ENCODE results near the gene TRMT1. TPM values are rescaled to one million over a fixed set of nuclear protein-coding genes. Genes with fewer than 3 reads are reported as not detected.

TRMT1 gene
- total and polyA plus RNA-seq, 9 donors: 20.0 to 31.5 (median 26.1) TPM

DNA sequence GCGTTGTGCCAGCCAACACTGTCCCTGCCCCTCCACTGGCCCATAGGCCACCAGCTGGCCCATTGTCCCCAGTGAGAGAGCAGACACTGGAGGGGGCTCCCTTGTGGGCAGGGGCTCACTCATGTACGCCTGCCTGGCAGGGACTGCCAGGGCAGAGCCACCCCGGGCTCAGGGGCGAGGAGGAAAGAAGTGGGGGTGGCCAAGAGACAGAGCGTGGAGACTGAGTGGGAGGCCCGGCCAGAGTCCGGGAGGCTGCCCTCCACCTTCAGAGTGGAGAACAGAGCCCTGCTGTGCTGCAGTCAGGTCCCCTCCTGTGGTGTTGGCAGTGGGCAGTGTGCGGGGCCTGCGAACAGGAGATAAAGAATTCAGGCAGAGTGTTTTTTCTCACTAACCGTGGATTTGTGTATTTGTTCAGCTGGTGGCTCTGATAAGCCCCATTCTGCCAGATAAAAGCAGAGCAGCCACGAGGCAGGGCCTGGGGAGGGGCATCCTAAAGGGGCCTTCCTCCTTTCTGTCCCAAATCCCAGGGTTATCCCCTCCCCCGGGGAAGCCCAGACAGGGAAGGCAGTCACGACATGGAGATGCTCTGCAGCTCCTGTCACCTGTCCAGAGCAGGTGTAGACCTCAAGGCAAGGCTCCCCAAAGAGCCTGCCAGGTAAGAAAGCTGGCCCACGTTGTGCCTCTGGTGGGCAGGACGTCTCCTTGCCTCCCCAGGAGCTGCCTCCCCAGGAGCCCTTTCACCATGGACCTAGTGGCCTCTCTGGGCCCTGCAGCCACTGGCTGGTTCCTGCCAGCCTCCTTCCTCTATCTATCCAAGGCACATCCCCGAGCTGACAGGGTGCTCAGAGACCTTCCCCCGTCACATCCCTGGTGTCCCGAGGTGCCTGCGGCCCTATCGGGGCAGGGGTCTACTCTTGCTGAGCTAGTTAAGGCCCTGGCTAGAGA, 46.9 kb downstream of the TRMT1 start:
- peaks cover 88% of the 10 kb centered on the region for H3K4me1 ChIP-seq (ENCODE audit: control insufficient read depth, insufficient read depth, low read length)
- H3K27me3 ChIP-seq (ENCODE audit: control insufficient read depth, insufficient read depth, low read length): no peaks in the 10 kb centered on the region
- H3K4me3 ChIP-seq (ENCODE audit: low read length): no peak overlapping the region
- H3K27ac ChIP-seq (ENCODE audit: low read length): peak overlapping the region; percentile 65
- peaks cover 39% of the 10 kb centered on the region for H3K36me3 ChIP-seq (ENCODE audit: control insufficient read depth, insufficient read depth, low read length)
- no peaks in the 10 kb centered on the region for H3K9me3 ChIP-seq (replicated peaks; ENCODE audit: control insufficient read depth, low read depth, low read length)
- no peak for DNase-seq
- WGBS (ENCODE audit: insufficient coverage): 47% methylated on average over 14 of the region's 20 CpGs

DNA sequence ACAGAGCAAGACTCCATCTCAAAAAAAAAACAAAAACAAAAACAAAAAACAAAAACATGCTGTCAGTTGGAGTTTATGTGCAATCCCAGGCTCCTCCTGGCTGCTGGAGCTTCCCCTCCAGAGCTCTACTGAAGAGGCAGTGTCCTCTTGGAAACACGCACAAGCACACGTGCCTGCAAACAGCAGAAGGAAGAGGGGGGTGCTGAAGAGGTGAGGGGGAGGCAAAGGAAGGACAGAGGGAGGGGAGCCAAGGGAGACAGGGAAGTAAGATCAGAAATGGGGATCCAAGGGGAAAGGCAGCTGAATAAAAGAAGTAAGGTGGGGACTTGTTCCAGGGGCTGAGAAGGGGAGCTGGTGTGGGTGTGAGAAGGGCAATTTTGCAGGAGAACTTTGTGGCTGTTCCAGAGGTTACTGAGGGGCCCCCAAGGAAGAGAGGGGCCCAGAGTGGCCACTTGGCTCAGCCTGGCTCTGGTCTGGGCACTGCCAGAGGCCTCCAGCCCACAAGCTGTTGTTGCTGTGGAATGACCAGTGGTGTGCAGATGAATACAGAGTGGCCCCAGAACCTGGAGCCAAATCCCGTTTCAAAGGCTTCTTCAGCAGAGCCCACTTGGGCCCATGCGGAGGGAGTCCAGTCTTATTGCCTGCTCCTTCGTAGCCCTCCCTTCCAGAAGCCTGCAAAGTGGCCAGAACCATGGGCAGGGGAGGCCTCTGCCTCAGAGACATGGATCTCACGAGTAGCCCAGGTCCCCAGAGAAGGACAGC, 48.3 kb downstream of the TRMT1 start:
- Histone ChIP-seq H3K4me1 (ENCODE audit: control insufficient read depth, insufficient read depth, low read length) (peaks cover 97% of the 10 kb centered on the region), H3K9me3 (replicated peaks; ENCODE audit: control insufficient read depth, low read depth, low read length) (no peaks in the 10 kb centered on the region), H3K36me3 (ENCODE audit: control insufficient read depth, insufficient read depth, low read length) (peaks cover 30% of the 10 kb centered on the region), H3K27me3 (ENCODE audit: control insufficient read depth, insufficient read depth, low read length) (no peaks in the 10 kb centered on the region), H3K4me3 (ENCODE audit: low read length) (no peak overlapping the region), H3K27ac (ENCODE audit: low read length) (no peak overlapping the region)
- 47% methylated on average over 5 of the region's 6 CpGs for WGBS (ENCODE audit: insufficient coverage)
- DNase-seq: peak; percentile 88

DNA sequence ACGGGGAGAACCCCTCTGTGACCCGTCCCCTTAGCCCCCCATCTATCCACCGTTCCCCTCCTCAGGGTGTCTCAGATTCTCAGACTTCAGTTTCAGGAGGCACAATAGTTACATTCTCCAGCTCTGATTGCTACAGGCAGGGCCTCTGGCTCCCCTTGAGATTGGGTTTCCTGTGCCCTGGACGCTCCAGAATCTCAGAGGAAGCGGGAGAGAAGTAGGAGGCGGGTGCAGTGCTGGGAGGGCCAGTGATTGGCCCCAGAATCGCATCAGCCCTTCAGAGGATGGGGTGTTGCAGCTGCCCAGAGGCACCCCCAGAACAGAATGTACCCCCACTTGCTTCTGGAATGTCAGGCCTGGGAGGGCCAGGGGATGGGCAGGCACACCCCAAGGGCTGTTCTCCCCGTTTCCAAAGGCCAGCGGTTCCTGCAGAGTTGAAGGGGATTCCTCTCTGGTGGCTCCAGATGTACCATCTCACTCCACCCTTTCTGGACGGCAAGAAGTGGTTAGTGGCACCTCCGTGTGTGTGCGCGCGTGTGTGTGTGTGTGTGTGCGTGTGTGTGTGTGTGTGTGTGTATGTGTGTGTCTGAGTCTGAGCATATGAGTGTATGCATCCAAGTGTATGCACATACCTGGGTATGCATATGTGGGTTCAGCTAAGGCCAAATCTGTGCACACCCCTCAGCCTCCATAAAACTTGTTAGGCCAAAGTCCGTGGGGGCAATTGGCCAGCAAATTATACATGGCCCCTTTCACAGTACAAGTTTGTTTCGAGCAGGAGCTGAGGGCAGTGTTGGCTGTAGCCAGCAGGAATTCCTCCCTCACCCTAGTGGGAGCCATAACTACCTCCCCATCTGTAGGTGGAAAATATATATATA, 49.4 kb downstream of the TRMT1 start:
- Histone ChIP-seq H3K4me3 (ENCODE audit: low read length) (no peak overlapping the region), H3K4me1 (ENCODE audit: control insufficient read depth, insufficient read depth, low read length) (peaks cover 100% of the 10 kb centered on the region), H3K36me3 (ENCODE audit: control insufficient read depth, insufficient read depth, low read length) (peaks cover 21% of the 10 kb centered on the region), H3K27ac (ENCODE audit: low read length) (no peak overlapping the region), H3K9me3 (replicated peaks; ENCODE audit: control insufficient read depth, low read depth, low read length) (no peaks in the 10 kb centered on the region), H3K27me3 (ENCODE audit: control insufficient read depth, insufficient read depth, low read length) (no peaks in the 10 kb centered on the region)
- WGBS (ENCODE audit: insufficient coverage): 32% methylated on average over 5 of the region's 17 CpGs
- DNase-seq: no peak

DNA sequence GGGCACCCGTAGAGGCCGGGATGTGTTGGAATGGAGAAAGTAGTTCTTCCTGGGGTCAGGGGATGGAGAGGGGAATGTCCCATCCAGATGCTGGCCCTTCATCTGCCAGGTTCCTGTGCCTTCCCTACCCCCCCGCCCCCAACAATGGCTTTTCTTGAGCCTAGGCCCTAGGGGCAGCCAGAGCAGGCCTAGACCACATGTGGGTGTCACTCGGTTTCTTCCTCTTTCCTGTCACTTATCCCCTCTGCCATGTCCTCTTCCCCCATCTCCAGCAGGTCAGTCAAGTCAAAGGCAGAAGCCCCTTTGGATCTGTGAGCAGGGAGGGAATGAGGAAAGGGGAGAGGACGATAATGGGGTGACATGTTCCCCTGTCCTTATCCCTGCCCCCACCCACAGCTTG, 50.3 kb downstream of the TRMT1 start:
- Histone ChIP-seq H3K36me3 (ENCODE audit: control insufficient read depth, insufficient read depth, low read length) (peaks cover 21% of the 10 kb centered on the region), H3K27me3 (ENCODE audit: control insufficient read depth, insufficient read depth, low read length) (peaks cover 2% of the 10 kb centered on the region), H3K27ac (ENCODE audit: low read length) (no peak overlapping the region), H3K4me1 (ENCODE audit: control insufficient read depth, insufficient read depth, low read length) (peaks cover 100% of the 10 kb centered on the region), H3K4me3 (ENCODE audit: low read length) (no peak overlapping the region), H3K9me3 (replicated peaks; ENCODE audit: control insufficient read depth, low read depth, low read length) (no peaks in the 10 kb centered on the region)
- WGBS (ENCODE audit: insufficient coverage): 76% methylated on average over 4 of the region's 5 CpGs
- DNase-seq: no peak

DNA sequence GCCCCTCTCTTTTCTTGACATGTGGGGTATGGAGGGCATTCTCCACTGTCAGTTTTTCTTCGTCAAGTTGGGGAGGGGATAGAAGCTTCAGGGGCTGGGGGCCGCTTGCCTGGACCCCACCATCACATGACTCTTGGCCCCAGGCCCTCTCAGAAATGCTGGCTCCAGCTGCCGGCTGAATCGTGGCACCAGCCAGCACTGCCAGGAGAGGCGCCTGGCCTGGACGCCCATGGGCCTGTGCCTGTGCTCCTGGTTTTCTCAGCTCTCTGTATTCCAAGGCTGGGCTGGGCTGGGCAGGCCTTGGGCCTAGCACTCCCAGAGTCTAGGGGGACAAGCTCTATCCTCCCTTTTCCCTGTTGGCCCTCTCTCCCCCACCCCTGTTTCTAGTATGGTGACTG, 52.4 kb downstream of the TRMT1 start:
- Histone ChIP-seq H3K27ac (ENCODE audit: low read length) (peak overlapping the region; percentile 54), H3K36me3 (ENCODE audit: control insufficient read depth, insufficient read depth, low read length) (peaks cover 17% of the 10 kb centered on the region), H3K9me3 (replicated peaks; ENCODE audit: control insufficient read depth, low read depth, low read length) (no peaks in the 10 kb centered on the region), H3K4me3 (ENCODE audit: low read length) (no peak overlapping the region), H3K4me1 (ENCODE audit: control insufficient read depth, insufficient read depth, low read length) (peaks cover 100% of the 10 kb centered on the region), H3K27me3 (ENCODE audit: control insufficient read depth, insufficient read depth, low read length) (peaks cover 2% of the 10 kb centered on the region)
- WGBS (ENCODE audit: insufficient coverage): 41% methylated on average over 5 of the region's 6 CpGs
- DNase-seq: no peak

DNA sequence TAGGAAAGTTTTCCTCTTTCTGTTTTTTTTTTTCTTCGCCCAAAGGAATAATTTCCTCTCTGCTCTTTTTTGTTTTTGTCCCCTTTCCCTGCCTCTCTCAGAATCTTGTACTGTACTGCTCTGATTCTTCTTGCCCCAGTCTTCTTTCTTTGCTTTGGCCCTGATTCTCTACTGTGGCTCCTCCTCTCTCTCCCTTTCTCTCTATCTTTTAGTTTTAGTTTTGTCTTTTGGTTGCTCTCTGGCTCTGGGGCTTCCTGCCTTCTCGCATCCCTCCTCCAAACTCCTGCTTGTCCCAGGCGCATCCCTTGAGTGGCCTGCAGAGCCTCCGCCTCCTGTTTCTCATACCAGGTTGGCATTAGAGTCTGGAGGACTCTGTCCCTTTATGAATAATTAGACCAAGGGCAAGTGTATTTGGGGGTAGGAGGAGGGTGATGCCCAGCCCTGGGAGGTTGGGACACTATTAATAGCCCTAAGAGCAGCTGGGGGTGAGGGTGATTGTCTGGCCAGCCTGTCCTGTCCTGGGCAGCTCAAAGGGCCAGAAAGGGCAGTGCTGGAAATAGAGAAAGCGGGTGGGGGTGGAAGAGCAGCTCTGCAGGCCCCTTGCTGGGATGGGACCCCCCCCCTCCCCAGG, 53.0 kb downstream of the TRMT1 start:
- peaks cover 100% of the 10 kb centered on the region for H3K4me1 ChIP-seq (ENCODE audit: control insufficient read depth, insufficient read depth, low read length)
- H3K27ac ChIP-seq (ENCODE audit: low read length): peak overlapping the region; percentile 54
- DNase-seq: no peak
- H3K36me3 ChIP-seq (ENCODE audit: control insufficient read depth, insufficient read depth, low read length): peaks cover 17% of the 10 kb centered on the region
- no peaks in the 10 kb centered on the region for H3K9me3 ChIP-seq (replicated peaks; ENCODE audit: control insufficient read depth, low read depth, low read length)
- no peak overlapping the region for H3K4me3 ChIP-seq (ENCODE audit: low read length)
- WGBS (ENCODE audit: insufficient coverage): 0% methylated on average over 1 of the region's 5 CpGs
- peaks cover 2% of the 10 kb centered on the region for H3K27me3 ChIP-seq (ENCODE audit: control insufficient read depth, insufficient read depth, low read length)

DNA sequence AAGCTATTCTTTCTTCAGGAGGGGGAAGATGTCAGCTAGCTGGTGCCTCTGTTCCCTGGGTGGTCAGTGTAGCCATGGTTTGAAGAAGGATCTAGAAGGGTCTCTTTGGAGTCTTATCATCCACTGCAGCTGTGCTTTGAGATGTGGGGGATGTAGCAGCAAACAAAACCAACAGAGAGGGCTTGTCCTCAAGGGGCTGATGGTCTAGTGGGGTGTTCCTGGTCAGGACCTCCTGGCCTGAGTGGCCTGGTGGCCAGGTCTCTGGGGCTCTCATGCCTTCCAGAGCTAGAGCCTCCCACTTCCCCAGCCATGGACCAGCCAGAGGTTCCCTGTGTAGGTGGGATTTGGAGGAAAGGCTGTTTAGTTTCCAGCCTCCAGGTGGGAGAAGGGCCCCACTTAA, 54.2 kb downstream of the TRMT1 start:
- Histone ChIP-seq H3K27me3 (ENCODE audit: control insufficient read depth, insufficient read depth, low read length) (peaks cover 2% of the 10 kb centered on the region), H3K4me3 (ENCODE audit: low read length) (no peak overlapping the region), H3K27ac (ENCODE audit: low read length) (no peak overlapping the region)

DNA sequence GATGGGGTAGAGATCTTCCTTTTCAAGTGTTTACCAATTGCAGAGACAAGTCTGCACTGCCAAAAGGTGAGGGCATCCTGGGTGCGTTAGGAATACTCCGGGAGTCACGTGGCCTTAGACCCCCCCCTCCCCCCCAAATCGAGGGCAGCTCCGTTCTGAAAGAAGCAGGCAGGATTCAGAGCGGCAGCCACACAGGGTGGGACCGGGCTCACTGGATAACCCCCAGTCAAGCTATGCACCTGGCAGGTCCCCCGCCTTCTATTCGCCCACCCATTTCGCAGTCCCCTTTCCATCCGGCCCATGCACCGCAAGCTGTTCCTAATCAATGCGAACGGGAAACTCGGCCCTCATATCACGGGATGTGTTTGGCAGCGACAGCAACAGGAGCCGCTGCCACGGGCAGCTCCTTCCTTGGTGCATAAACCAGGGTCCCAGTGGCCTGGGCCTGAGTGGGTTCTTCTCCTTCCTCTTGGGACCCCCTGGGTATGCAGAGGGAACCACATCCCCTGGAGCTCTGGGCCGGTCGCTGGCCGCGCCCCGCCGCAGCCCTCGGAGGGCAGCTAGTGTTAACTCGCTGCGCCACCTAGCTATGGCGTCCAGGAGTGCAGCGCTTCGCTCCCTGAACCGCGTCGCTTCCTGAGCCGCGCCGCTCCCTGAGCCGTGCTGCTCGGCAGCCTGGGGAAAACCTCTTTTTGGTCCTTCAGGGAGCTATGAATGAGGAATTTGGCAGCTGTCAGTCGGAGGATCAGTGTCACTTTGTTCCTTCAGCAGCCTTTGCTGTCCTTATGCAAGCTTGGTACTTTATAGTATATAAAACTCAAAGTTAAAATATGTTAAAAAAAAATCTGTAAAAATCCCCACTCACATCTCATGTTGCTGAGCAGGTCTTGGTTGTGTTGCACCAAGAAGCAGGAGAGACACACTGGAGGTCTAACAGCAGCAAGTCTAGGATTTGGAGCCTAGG, 55.3 kb downstream of the TRMT1 start:
- peak overlapping the region; percentile 67 for H3K27ac ChIP-seq (ENCODE audit: low read length)
- peaks cover 100% of the 10 kb centered on the region for H3K4me1 ChIP-seq (ENCODE audit: control insufficient read depth, insufficient read depth, low read length)
- under 1% methylated on average over 33 of the region's 40 CpGs for WGBS (ENCODE audit: insufficient coverage)
- DNase-seq: peak; percentile 90
- no peaks in the 10 kb centered on the region for H3K9me3 ChIP-seq (replicated peaks; ENCODE audit: control insufficient read depth, low read depth, low read length)
- peak overlapping the region; percentile 5 for H3K4me3 ChIP-seq (ENCODE audit: low read length)
- H3K27me3 ChIP-seq (ENCODE audit: control insufficient read depth, insufficient read depth, low read length): peaks cover 4% of the 10 kb centered on the region
- peaks cover 17% of the 10 kb centered on the region for H3K36me3 ChIP-seq (ENCODE audit: control insufficient read depth, insufficient read depth, low read length)

More for the DNA sequence above, 54.2 kb downstream of the TRMT1 start:
- Histone ChIP-seq H3K36me3 (ENCODE audit: control insufficient read depth, insufficient read depth, low read length) (peaks cover 17% of the 10 kb centered on the region), H3K9me3 (replicated peaks; ENCODE audit: control insufficient read depth, low read depth, low read length) (no peaks in the 10 kb centered on the region), H3K4me1 (ENCODE audit: control insufficient read depth, insufficient read depth, low read length) (peaks cover 100% of the 10 kb centered on the region)
- DNase-seq: no peak
